Tibial nerve (tissue), 4 donors: ENCODE results near the gene DCX. TPM values are rescaled to one million over a fixed set of nuclear protein-coding genes. Genes with fewer than 3 reads are reported as not detected.

Experiments used
- DNase-seq, 2 donors: peaks; one replicate each; pipeline ENCODE4 v3.0.0-alpha.2; 2019; ENCODE audit warnings: low spot score in 2 of 2
- H3K27ac ChIP-seq, 4 donors: fragments of 200-600 bp; sonication (generic) in 3 of 4; one replicate each; pipeline ENCODE4 v1.5.1; 2017 to 2019; ENCODE audit warnings: mild to moderate bottlenecking in 1 of 4
- H3K27me3 ChIP-seq, 2 donors: fragments of 200-600 bp; sonication (generic) in 1 of 2; one replicate each; pipeline versions ENCODE4 v1.5.1 to v1.6.0; 2017 to 2019
- H3K36me3 ChIP-seq, 3 donors: fragments of 200-600 bp; sonication (generic); one replicate each; pipeline ENCODE4 v1.5.1; 2018 to 2019
- H3K4me1 ChIP-seq, 4 donors: fragments of 200-600 bp; sonication (generic) in 3 of 4; one replicate each; pipeline ENCODE4 v1.5.1; 2017 to 2019
- H3K4me3 ChIP-seq, 4 donors: fragments of 200-600 bp; sonication (generic) in 3 of 4; one replicate each; pipeline ENCODE4 v1.5.1; 2017 to 2019; ENCODE audit warnings: mild to moderate bottlenecking in 1 of 4, moderate library complexity in 1 of 4
- H3K9me3 ChIP-seq, 4 donors: fragments of 200-600 bp; sonication (generic) in 3 of 4; one replicate each; pipeline ENCODE4 v1.5.1; 2017 to 2019
- EP300 ChIP-seq, 2 donors: sonication (generic); formaldehyde crosslinking; IDR thresholded peaks; one replicate each; pipeline ENCODE4 v1.6.1; 2017; ENCODE audit warnings: antibody characterized with exemption in 2 of 2, mild to moderate bottlenecking in 1 of 2
- POLR2A ChIP-seq, 2 donors: fragments of 450-650 bp; IDR thresholded peaks; one replicate each; pipeline ENCODE4 v1.6.1; 2017; ENCODE audit warnings: antibody characterized with exemption in 2 of 2, mild to moderate bottlenecking in 2 of 2, moderate library complexity in 2 of 2
- WGBS, 2 donors: methylation state at CpG; one replicate each; pipeline ENCODE4 v1.1.5; 2018; 5-methylcytosine and 5-hydroxymethylcytosine counted together
- total RNA-seq, 4 donors: library from RNA; depleted of rRNA; stranded (reverse); fragments of >200 nt; gene quantifications; one replicate each; pipeline ENCODE4 v1.1.0, GENCODE V29; 2016
- TF ChIP-seq, protein P1 (sequence below), 5 experiments: fragments of 200-600 bp in 3 of 5; fragments of 450-650 bp in 2 of 5; sonication (generic) in 3 of 5; IDR thresholded peaks; one replicate each; pipeline ENCODE4 v1.5.1; 2016 to 2019; ENCODE audit warnings: antibody characterized with exemption in 5 of 5, mild to moderate bottlenecking in 3 of 5, moderate library complexity in 2 of 5

Gene DCX
- total RNA-seq, 4 donors from 2014 or later, result 0.22 TPM; not detected in 3

DNA sequence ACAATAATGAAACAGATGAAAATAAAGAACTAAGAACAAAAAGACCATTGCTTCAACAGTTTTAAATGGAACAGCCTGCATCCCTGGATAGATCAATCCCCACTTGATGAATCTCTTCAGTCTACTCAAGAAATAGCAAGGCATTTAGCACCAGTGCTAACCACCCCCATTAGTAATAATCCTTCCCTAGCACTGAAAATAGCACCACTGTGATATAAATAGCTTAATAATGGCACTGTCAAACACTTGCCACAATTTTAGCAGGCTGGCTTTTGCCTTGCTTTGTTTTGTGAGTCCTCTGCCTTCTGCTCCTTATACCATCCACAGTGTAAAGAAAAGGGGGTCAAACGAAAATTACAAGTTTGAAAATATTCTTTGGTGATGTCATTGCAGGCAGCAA is 17.4 kb downstream of the DCX start:
- H3K4me3 ChIP-seq, result no peak overlapping the region
- WGBS, 2 donors, result 16 to 47% methylated on average over 1 of the region's 1 CpG

DNA sequence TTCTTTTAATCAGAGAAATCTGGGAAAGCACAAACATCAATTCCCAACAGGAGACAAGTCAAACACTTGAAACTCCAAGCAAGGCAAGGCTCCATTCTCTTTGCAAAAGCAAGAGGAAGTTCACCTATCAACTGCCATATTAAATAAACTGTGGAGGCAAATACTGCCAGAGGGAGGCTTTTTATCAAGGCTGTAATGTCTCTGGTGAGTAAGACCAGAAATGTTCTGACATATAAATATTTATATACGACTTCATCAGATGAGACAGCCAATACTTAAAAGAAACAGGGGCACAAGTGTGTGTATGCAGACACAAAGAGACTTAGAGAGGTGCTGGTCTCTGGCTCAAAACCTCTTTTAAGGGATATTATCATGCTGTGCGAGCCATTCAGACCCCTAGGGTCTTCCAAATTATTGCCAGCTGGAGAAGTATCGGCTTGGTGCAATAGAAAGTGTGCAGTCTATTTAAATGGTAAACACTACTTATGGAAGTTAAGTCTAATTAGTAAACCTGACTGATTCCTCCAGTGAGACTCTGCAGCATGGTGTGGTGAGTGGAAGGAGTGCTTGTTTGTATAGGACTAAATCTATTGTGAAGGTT is 24.4 kb downstream of the DCX start:
- Histone ChIP-seq H3K27ac (no peak overlapping the region), H3K4me3 (no peak overlapping the region), H3K36me3 (no peaks in the 10 kb centered on the region), H3K27me3 (peaks cover 0 to 24% of the 10 kb centered on the region in 2 donors), H3K4me1 (no peaks in the 10 kb centered on the region), H3K9me3 (no peaks in the 10 kb centered on the region)
- 48 to 55% methylated on average over 3 of the region's 3 CpGs for WGBS, 2 donors
- TF ChIP-seq EP300 (IDR thresholded peaks at IDR 0.05), result no peak
- no peak for TF ChIP-seq POLR2A (IDR thresholded peaks at IDR 0.05)
- TF ChIP-seq, protein P1, sequence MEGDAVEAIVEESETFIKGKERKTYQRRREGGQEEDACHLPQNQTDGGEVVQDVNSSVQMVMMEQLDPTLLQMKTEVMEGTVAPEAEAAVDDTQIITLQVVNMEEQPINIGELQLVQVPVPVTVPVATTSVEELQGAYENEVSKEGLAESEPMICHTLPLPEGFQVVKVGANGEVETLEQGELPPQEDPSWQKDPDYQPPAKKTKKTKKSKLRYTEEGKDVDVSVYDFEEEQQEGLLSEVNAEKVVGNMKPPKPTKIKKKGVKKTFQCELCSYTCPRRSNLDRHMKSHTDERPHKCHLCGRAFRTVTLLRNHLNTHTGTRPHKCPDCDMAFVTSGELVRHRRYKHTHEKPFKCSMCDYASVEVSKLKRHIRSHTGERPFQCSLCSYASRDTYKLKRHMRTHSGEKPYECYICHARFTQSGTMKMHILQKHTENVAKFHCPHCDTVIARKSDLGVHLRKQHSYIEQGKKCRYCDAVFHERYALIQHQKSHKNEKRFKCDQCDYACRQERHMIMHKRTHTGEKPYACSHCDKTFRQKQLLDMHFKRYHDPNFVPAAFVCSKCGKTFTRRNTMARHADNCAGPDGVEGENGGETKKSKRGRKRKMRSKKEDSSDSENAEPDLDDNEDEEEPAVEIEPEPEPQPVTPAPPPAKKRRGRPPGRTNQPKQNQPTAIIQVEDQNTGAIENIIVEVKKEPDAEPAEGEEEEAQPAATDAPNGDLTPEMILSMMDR (IDR thresholded peaks at IDR 0.05), result no peak
- DNase-seq, result no peak

More for the DNA sequence above, 17.4 kb downstream of the DCX start:
- DNase-seq, result no peak
- Histone ChIP-seq H3K9me3 (no peaks in the 10 kb centered on the region), H3K36me3 (no peaks in the 10 kb centered on the region), H3K27me3 (peaks cover 0 to 24% of the 10 kb centered on the region in 2 donors), H3K4me1 (no peaks in the 10 kb centered on the region), H3K27ac (no peak overlapping the region)
- no peak for TF ChIP-seq EP300 (IDR thresholded peaks at IDR 0.05)
- TF ChIP-seq POLR2A (IDR thresholded peaks at IDR 0.05), result no peak
- TF ChIP-seq, protein P1 (IDR thresholded peaks at IDR 0.05), result no peak

DNA sequence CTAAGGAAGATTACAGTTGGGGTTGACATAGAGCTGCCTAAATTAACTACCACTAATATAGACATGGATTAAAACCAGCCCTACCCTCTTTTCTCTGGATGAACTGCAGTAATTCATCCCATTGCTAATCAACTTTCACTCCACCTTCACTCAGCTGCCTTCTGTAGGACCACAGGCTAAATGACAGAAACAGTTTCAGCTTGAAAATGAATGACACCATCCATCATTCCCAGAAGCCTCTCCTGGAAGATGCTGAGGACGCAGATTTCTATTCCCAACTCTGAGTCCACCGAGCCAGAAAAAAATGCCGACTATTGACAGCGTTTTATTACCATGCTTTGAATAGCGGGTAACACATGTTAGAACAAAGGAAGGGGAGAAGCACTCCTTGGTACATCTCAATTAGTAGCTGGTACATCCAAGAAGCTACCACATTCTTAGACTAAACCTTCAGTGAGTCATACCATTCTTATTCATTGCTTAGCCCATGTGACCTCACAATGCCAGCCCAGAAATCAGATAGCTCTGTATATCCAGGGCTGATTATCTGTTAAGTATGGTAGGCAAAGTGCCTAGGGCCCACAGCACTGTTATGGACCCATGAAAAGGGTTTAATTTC is 25.3 kb downstream of the DCX start:
- WGBS, 2 donors, result 75 to 79% methylated on average over 5 of the region's 5 CpGs

DNA sequence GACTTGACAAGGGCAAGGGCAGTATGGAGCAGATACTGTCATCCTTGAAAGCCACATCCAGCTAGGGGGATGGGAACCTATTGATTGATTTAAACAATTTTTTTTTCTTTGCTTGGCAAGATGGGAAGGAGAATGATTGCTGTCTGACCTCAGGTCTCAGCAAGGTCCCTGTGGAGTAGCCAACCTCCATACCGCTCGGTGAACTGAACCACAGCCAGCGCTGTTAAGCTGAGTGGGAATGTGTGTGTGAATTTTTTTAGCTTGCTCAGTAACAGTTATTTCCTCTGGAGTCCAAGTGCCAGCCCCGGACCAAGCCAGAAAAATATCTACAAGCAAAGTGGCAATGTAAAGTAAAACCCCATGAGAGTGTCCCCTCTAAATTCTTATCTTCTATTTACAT is 25.9 kb downstream of the DCX start:
- Histone ChIP-seq H3K4me3 (no peak overlapping the region), H3K27me3 (peaks cover 0 to 20% of the 10 kb centered on the region in 2 donors)

More for the DNA sequence above, 25.3 kb downstream of the DCX start:
- no peak overlapping the region for H3K27ac ChIP-seq
- H3K4me3 ChIP-seq, result no peak overlapping the region
- peaks cover 0 to 20% of the 10 kb centered on the region in 2 donors for H3K27me3 ChIP-seq
- no peak for TF ChIP-seq POLR2A (IDR thresholded peaks at IDR 0.05)
- TF ChIP-seq, protein P1 (IDR thresholded peaks at IDR 0.05), result no peak
- TF ChIP-seq EP300 (IDR thresholded peaks at IDR 0.05), result no peak
- DNase-seq, result no peak
- no peaks in the 10 kb centered on the region for H3K4me1 ChIP-seq
- no peaks in the 10 kb centered on the region for H3K9me3 ChIP-seq
- H3K36me3 ChIP-seq, result no peaks in the 10 kb centered on the region

DNA sequence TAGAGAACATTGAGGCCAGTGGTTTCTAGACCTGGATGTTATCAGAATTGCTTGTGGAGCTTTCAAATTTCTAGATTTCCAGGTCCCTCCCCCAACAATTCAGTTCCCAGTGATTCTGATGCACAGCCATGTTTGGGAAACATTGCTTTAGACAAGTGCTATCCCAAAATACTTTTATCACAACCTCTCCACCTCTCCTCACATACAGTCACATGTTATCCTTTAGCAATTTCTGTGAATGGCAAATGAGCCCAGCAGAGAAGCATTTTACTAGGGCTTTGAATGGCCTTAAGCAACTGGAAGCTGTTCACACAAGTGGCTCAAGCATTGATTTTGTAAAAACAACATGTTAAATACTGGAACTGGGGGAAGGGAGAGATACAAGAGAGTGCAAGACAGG is 29.7 kb downstream of the DCX start:
- no peaks in the 10 kb centered on the region for H3K36me3 ChIP-seq
- H3K9me3 ChIP-seq, result no peaks in the 10 kb centered on the region
- no peaks in the 10 kb centered on the region for H3K4me1 ChIP-seq
- H3K27me3 ChIP-seq, result peaks cover 0 to 24% of the 10 kb centered on the region in 2 donors
- no peak for DNase-seq
- no peak overlapping the region for H3K27ac ChIP-seq
- no peak overlapping the region for H3K4me3 ChIP-seq
- TF ChIP-seq POLR2A (IDR thresholded peaks at IDR 0.05), result no peak
- TF ChIP-seq, protein P1 (IDR thresholded peaks at IDR 0.05), result no peak
- TF ChIP-seq EP300 (IDR thresholded peaks at IDR 0.05), result no peak

More for the DNA sequence above, 25.9 kb downstream of the DCX start:
- TF ChIP-seq, protein P1 (IDR thresholded peaks at IDR 0.05), result no peak
- TF ChIP-seq POLR2A (IDR thresholded peaks at IDR 0.05) (no peak), EP300 (IDR thresholded peaks at IDR 0.05) (no peak)
- 66% methylated on average over 4 of the region's 4 CpGs for WGBS, 2 donors
- Histone ChIP-seq H3K36me3 (no peaks in the 10 kb centered on the region), H3K9me3 (no peaks in the 10 kb centered on the region), H3K27ac (no peak overlapping the region), H3K4me1 (no peaks in the 10 kb centered on the region)
- no peak for DNase-seq
